Head of caudate nucleus (tissue), 42 donors: ENCODE data around the gene MUSTN1.

Experiments
- DNase-seq, 42 donors: peaks; one replicate each; pipeline versions ENCODE4 v3.0.0 to v3.0.0-alpha.2; 2020 to 2021; ENCODE audit warnings: mixed read lengths in 7 of 42
- intact Hi-C: fragments of 100-400 bp; cut with DNase I; formaldehyde crosslinking; loops from one replicate; pipeline ENCODE4 v1.15.0; 2022

The MUSTN1 gene

DNA sequence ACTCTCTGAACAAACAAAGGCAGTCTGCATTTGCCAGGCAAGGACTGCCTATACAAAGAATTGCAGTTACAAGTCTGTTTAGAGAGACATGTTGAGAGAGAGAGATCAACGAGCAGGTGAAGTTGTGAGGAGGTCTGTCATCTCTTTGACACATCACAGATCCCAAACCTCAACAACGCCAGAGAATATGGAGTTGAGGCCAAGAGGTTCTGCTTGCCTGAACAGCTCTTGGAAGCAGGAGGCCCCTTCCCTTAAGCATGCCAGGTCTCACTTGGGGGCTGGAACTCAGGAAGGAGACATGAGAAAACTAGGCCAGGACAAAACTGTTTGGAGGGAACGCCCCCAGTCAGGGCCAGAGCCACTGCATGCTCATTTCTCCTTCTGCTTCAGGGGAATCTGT lies 22.3 kb upstream of the MUSTN1 start:
- intact Hi-C loops: no loop called here
- DNase-seq: no peak

DNA sequence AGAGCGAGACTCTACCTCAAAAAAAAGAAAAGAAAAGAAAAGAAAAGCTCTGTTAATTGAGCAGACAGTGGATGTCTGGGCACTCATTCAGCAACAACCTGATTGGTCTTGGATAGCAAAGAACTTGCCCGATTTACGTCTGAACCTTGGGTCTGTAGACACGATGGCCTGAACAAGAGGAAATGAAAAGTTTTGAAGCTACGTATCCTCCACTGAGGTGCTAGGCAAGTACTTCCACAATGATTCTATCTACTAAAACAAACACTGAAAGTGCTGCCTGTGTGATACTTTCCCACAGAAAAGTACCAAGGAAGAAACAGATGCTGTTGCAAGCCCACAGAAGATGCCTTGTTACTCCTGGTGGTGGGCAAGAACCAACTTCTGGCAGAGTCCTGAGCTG lies 21.8 kb upstream of the MUSTN1 start:
- DNase-seq: no peak
- intact Hi-C loops: no loop called here

DNA sequence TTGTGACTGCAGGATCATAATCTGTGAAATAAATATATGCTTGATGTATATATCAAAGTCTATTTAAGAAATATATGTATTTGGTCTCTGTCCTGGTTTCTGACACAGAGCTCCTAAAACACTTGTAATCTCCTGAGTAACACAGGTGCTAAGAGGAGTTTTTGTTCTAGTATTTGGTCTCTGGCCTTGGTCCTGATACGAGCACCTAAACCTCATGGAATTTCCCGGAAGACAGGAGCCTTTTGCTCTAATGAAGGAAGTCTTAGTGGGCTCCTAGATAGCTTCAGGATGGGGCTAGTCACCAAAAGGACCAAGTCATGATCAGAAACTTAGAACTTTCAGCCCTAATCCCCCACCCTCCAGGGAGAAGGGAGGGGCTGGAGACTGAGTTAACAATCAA lies 19.2 kb upstream of the MUSTN1 start:
- no peak for DNase-seq
- intact Hi-C loops: no loop called here

DNA sequence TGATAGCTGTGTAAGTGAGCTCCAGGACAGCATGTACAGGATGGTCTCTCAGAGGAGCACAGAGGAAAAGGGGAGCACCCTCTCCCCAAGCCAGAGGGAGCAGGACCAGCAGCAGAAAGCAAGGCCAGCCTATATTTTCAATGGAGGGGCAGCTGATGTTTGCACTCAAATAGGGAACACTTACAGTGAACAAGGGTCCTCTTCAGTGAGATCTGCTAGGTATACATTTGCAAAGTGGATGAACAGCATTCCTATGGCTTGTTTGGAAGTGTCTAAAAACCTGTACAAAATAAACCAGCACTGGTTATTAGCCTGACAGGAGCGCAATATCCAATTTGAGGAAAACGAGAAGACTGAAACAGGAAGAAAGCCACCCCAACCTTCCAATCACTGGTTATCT lies 17.6 kb upstream of the MUSTN1 start:
- no peak for DNase-seq
- intact Hi-C loops: no loop called here

DNA sequence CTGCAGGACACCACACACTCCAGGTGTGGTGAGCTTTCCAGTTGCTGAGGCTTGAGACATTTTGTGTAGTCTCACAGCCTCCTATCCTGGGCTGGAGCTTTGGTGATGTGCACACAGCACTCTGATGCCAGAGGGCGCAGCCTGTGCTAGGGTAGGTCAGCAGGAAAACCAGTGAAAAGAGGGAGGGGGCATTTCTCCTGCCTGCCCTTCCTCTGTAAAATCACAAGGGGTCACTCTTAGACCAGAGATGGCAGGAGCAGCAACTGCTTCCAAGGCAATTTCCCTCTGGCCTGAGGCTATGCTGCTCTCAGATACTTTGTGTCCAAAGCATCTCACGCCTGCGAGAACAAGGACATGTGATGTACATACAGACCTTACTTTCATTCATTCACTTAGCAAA lies 16.5 kb upstream of the MUSTN1 start:
- DNase-seq: peak in 12 of 42 donors; percentile 15 to 58 (median 22)
- intact Hi-C loops: no loop called here

DNA sequence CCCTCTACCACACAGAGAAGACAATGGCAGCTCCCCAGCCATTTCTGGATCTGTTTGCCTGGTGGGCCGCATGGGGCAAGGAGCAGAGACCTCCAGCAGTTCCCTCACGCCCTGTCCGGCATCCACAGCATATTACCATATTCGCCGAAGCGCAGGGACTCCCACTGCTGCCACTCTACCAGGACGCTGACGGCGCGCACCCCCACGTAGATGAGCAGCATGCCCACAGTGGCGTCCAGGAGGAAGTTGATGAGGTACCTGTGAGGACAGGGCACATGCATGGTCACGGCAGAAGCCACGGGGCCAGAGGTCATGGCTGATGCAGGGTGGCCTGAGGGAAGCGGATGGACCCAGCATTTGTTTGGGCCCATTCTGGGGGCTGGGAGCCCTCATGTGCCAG lies 14.8 kb upstream of the MUSTN1 start:
- intact Hi-C loops: loop anchor here (10.0 kb wide), 1 partner anchor 225 kb away; no protein-coding TSS in a partner anchor
- DNase-seq: no peak

DNA sequence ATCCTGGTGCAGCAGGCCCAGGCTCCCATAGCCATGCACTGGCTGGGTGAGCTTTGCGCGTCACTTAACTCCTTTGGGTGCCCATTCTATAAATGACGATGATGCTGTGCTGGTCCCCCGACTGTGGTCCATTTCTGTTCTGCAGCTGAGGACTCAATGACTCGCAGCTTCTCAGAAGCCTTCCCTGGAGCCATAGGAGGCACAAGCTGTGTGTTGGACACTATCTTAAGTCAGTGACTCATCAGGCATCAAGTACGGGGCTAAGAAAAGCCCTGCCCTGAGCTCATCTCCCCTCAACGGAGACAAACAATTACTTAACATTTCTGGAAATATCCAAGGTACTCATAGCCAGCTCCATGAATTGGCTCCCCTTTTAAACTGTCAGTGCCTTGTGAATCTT lies 13.8 kb upstream of the MUSTN1 start:
- intact Hi-C loops: loop anchor here (10.0 kb wide), 1 partner anchor 226 kb away; no protein-coding TSS in a partner anchor
- no peak for DNase-seq

DNA sequence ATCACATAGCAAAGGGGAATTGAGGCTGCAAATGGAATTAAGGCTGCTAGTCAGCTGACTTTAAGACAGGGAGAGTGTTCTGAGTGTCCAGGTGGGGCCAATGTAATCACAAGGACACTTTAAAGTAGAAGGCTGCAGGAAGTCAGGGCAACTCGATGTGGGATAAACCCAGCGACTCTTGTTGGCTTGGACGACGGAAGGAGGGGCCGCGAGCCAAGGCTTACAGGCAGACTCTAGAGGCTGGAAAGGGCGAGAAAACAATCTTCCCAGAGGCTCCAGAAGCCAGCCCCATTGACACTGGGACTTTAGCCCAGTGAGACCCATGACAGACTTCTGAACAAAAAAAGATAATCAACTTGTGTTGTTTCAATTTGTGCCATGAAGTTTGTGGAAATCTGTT lies 12.9 kb upstream of the MUSTN1 start:
- DNase-seq: no peak
- intact Hi-C loops: loop anchor here (10.0 kb wide), 1 partner anchor 227 kb away; no protein-coding TSS in a partner anchor

DNA sequence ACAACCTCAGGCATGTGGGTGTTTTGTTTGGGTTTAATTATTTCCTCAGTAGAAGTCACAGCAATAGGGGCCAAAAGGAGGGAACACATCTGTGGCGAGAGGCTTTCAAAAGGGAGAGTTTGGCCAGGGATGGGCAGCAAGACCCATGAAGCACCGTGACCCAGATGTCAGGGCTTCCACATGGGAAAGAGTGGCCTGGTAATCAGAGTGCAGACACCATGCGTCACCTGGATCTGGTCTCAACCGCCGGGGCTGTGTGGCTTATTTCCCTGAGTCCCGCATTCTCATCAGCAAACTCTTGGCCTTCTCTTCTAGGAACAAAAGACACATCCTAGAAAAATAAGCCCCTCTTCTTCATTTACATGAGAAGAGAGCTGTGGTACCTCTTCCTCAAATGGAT lies 12.4 kb upstream of the MUSTN1 start:
- intact Hi-C loops: loop anchor here (10.0 kb wide), 1 partner anchor 228 kb away; no protein-coding TSS in a partner anchor
- DNase-seq: no peak

DNA sequence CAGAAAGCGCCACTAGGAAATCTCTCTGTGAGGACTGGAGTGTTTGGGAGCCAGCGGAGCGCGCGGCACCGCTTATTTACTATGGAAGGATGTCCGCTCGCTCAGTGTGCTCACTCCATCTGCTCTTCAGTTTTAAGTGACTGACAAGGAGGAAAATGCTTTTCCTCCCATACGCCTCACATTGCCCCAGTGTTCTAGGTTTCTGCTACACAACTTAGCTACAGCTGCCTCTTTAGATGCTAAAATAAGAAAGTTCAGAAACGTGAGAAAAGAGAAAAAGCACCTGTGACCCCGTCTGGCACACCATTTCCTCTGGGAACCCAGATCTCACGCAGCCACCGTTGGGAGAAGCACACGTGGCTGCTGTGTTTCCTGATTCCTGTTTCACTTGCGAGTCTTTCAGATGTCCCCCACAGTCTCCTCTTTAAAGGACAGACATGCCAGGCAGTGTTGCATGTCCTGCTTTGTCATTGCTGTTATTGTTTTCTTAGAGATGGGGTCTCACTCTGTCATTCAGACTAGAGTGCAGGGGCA lies 11.7 kb upstream of the MUSTN1 start:
- intact Hi-C loops: loop anchor here (10.0 kb wide), 1 partner anchor 228 kb away; no protein-coding TSS in a partner anchor
- no peak for DNase-seq

DNA sequence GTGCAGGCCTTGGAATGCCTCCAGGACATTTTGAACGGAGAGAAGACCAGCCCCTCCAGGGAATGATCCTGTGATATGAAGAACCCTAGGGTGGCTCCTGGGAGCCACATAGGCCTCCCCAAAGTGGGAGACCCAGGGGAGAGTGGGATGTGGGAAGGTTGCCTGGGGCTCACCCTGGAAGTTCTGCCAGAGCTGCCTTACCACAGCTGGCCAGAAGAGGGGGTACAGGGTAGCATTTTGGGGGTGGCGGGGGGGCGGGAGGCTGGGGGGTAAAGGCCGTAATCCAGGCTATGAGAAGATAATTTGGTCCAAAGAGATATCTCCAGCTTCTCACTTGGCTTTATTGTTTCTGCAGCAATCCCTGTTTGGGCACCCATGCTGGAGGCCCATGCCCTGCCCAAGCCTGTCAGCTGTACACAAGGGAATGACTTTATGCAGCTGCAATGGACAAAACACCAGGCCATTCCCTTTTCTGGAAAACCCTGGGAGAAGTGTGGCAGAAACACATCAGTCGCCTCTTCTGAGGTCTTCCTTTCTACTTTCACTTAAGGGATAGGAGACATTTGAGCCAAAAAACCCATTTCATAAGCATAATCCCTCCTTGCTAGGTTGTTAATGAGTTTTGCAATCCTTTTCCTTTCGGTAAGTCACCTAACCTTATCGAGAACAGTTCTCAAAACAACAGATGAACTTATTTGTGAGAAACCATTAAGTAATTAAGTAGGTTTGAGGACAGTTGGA lies 11.0 kb upstream of the MUSTN1 start:
- intact Hi-C loops: loop anchor here (10.0 kb wide), 1 partner anchor 229 kb away; no protein-coding TSS in a partner anchor
- DNase-seq: peak in 26 of 42 donors; percentile 14 to 74 (median 40)

DNA sequence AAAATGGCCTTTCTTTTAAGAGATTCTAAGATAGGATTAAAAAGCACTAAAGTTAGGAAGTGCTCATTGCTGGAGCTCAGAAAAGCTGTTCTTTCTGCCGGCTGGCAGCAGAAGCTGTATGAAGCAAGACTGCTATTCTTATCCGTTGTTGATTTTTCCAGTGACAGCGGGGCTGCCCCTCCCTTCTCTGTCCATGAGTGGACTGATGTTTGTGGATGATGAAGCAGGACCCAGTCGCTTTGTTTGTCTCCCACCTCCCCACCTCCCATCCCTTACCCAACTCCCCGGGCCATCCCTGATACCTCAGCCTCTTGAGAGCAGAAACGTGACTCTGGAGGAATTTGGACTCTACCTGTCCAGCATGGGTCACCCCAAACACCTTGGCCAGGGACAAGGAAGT lies 10.3 kb upstream of the MUSTN1 start:
- peak in 26 of 42 donors; percentile 8 to 70 (median 37) for DNase-seq
- intact Hi-C loops: loop anchor here (10.0 kb wide), 1 partner anchor 230 kb away; no protein-coding TSS in a partner anchor

DNA sequence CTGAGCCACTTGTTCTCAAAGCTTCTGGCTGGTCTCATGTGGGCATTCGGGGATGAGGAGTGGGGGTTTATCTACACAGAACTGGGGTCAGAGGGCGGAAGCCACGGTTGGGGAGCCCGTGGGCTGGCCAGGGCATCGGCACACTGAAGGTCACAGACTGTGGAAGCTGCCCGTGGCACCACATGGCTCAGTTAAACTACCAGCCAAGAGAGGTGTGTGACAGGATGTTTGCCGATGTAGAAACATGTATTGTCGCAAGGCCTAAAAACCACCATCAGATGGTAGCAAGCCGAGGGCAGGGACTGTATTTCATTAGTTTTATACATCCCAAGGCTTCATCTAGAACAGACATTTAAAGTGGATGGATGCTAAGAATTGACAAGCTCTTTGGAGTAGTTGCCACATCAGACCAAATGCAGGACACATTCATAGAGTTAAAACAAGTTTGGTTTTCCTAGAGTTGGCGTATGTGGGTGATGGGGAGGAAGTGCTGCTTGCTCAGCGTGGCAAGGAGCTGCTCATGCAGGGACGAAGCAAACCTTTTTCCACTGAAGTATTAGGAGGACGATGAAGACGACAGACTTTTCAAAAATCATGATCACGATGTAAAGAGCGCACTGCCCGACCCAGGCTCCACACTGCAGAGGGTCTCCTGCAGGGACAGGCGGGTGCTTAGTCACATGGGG lies 9.6 kb upstream of the MUSTN1 start:
- intact Hi-C loops: loop anchor here (10.0 kb wide), 1 partner anchor 230 kb away; no protein-coding TSS in a partner anchor
- peak in 1 of 42 donors; percentile 13 for DNase-seq

DNA sequence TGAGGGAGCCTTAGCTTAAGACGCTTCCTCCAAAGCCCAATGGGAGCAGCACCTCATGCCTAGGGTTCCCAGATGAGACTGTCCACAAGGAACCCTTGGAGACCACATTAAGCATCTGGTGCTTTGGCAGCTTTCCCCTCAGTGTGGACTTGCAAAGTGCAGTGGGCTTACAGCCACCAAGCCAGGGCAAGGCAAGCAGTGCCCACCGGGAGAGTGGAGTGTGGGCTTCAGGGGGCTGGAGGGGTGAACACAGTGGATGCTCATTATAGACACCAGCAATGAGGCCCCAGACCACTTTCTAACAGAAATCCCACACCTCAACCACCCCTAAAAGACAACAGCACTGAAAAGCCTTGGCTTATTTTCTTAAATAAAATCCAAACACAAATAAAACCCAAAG lies 9.1 kb upstream of the MUSTN1 start:
- no peak for DNase-seq
- intact Hi-C loops: loop anchor here (10.0 kb wide), 1 partner anchor 231 kb away; no protein-coding TSS in a partner anchor

DNA sequence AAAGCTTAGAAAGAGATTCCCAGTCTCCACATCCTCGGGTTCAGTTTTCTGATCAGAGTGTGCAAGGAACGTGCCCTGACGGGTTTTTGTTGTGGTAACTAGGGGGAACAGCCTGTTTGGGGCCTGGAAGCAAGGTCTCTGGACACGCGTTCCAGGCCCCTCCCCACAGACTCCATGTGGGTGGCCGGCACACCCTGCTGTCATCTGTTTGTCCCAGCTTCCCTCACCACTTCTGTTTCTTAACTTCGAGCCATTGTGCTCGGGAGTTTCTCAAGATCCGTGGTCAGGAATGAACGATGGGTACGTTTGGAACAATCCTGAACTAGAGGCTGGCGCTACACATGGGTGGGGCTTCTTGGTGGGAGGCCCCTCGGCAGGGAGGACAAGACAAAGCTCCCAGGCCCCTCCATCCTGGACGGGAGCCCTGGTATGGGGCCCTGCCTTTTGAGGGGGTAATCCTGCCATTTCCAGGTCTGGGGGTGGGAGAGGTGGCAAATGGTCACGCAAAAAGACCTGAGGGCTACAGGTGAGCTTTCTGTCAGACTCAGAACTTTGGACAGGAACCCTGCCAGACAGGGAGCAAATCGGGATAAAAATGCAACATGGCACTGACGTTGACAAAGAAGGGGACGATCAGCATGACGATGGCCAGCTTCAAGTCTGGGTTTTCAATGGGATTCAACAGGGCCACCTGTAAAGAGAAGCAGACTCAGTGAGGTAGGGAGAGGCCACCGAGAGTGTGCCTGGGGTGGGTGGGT lies 8.5 kb upstream of the MUSTN1 start:
- no peak for DNase-seq

DNA sequence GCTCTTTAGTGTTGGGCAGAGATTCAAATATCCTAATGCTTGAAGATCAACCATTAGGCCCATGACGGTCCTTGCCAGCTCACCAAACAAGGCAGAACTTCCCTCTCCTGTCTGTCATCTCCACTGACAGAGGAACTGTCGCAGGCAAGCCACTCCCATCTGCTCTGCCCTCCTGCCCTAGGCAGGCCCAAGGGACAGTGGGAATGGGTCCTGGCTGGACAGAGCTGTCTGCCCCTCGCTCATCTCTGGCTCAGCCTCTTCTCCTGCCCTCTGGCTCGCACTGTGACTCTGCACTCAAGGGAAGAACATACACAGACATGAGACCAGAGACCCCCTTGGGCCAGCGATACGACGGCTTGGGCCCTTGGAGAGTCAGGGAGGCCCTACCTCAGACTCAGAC lies 7.6 kb upstream of the MUSTN1 start:
- no peak for DNase-seq
- intact Hi-C loops: loop anchor here (10.0 kb wide), 1 partner anchor 232 kb away; no protein-coding TSS in a partner anchor

More for the DNA sequence above, 8.5 kb upstream of the MUSTN1 start:
- intact Hi-C loops: loop anchor here (10.0 kb wide), 1 partner anchor 232 kb away; no protein-coding TSS in a partner anchor

DNA sequence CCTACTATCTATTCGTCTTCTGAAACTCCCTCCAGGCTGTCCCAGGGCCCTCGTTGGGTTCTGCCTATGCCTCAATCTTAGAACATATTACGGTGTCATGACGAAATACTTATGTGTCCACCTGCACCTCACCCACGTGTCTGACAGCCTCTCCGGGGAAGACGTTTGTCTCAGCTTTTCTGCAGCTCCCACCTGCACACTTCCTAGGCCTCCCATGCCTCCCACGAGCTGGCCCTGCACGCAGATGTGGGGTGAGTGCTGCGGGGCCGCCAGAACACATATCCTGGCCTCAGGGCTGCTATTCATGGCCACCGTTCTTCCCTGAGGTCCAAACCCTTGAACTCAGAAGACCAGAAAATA lies 7.1 kb upstream of the MUSTN1 start:
- intact Hi-C loops: loop anchor here (10.0 kb wide), 1 partner anchor 233 kb away; no protein-coding TSS in a partner anchor
- DNase-seq: no peak

DNA sequence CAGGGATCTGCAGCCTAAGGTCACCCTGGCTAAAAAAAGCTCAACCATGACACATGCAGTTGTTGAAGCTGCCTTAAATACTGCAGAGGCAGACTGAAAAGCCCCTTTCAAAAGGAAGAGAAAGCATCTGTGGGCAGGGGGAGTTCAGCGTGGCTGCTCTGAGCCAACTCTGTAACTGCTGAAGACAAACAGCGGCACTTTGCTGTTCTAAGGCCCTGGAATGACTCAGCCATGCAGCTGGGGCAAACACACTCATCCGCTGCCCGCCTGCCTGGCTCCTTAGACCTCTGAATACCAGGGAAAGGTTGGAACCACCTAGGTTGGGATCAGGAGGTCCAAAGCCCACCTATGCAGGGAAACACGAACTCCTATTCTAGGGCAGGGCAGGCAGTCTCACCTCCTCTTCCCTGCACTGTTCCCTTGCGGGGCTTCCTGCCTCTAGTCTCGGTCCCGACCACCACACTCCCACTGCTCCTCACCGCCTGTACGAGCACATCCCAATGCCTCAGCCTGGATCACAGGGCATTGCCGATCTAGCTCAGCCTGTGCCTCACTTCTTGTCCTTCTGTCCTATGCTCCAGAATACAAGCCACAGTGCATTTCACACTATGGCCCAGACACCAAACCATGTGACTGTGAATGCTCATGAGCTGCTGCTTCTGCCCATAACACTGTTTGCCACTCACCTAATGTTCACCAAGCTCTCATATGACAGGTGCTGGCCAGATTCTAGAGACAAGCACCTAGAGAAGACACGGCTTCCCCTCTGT lies 6.6 kb upstream of the MUSTN1 start:
- no peak for DNase-seq
- intact Hi-C loops: loop anchor here (10.0 kb wide), 1 partner anchor 233 kb away; no protein-coding TSS in a partner anchor
